OCI-LY1 (cell line): Measurements from ENCODE around the gene SLC2A9.
"Not testable (repeated sequence)": the region's sequence is repeated elsewhere in the genome, so short reads cannot be mapped to it uniquely, and the experiment has no call there.

ENCODE experiments used
- H2AFZ ChIP-seq: fragments of 200-600 bp; sonication (generic), shearing (Covaris generic); 2 replicates; pipeline ENCODE4 v1.6.0; 2014; ENCODE audit warnings: antibody characterized with exemption, mild to moderate bottlenecking, low read length
- H3F3A ChIP-seq: fragments of 200-600 bp; sonication (generic), shearing (Covaris generic); 2 replicates; pipeline ENCODE4 v1.6.0; 2014; ENCODE audit warnings: mild to moderate bottlenecking, antibody characterized with exemption, low read length, moderate library complexity; ENCODE audit not compliant: insufficient read depth
- H3K27ac ChIP-seq: fragments of 200-600 bp; sonication (generic); 2 replicates; pipeline ENCODE4 v1.5.1; 2014; ENCODE audit warnings: low read length, mixed run types, mild to moderate bottlenecking, low read depth; ENCODE audit not compliant: poor library complexity, severe bottlenecking
- H3K27me3 ChIP-seq: fragments of 200-600 bp; sonication (generic); 2 replicates; pipeline ENCODE4 v1.6.0; 2014; ENCODE audit warnings: antibody characterized with exemption, mild to moderate bottlenecking, low read length, moderate library complexity; ENCODE audit not compliant: insufficient read depth
- H3K36me3 ChIP-seq: fragments of 200-600 bp; sonication (generic); 2 replicates; pipeline ENCODE4 v1.6.1; 2014; ENCODE audit warnings: mild to moderate bottlenecking, antibody characterized with exemption, low read length, moderate library complexity, mixed read lengths; ENCODE audit not compliant: insufficient read depth
- H3K4me1 ChIP-seq: fragments of 200-600 bp; sonication (generic); 2 replicates; pipeline ENCODE4 v1.5.1; 2014; ENCODE audit warnings: mild to moderate bottlenecking, low read length, moderate library complexity; ENCODE audit not compliant: insufficient read depth, severe bottlenecking
- H3K4me2 ChIP-seq: fragments of 200-600 bp; sonication (generic), shearing (Covaris generic); 2 replicates; pipeline ENCODE4 v1.6.1; 2014; ENCODE audit warnings: low read length
- H3K4me3 ChIP-seq: fragments of 200-600 bp; sonication (generic); 2 replicates; pipeline ENCODE4 v1.5.1; 2014; ENCODE audit warnings: low read length, low read depth, mild to moderate bottlenecking, mixed read lengths; ENCODE audit not compliant: poor library complexity, severe bottlenecking
- H3K79me2 ChIP-seq: fragments of 200-600 bp; shearing (Covaris generic); 2 replicates; pipeline ENCODE4 v1.6.1; 2016; ENCODE audit warnings: mixed run types, low read length, mixed read lengths; ENCODE audit not compliant: insufficient read depth
- H3K9ac ChIP-seq: fragments of 200-600 bp; sonication (generic), shearing (Covaris generic); 2 replicates; pipeline ENCODE4 v1.6.1; 2014; ENCODE audit warnings: mild to moderate bottlenecking, low read length, mixed read lengths
- H3K9me2 ChIP-seq: fragments of 200-600 bp; sonication (generic), shearing (Covaris generic); 2 replicates; pipeline ENCODE4 v1.6.1; 2014; ENCODE audit warnings: low read depth, mild to moderate bottlenecking, low read length, mixed read lengths
- H3K9me3 ChIP-seq: fragments of 200-600 bp; shearing (Covaris generic); 2 replicates; pipeline ENCODE4 v1.6.1; 2014; ENCODE audit warnings: low read length, mixed read lengths
- H4K20me1 ChIP-seq: fragments of 200-600 bp; sonication (generic), shearing (Covaris generic); 2 replicates; pipeline ENCODE4 v1.6.0; 2016; ENCODE audit warnings: mild to moderate bottlenecking, low read length; ENCODE audit not compliant: insufficient read depth
- CTCF ChIP-seq: fragments of 200-600 bp; sonication (generic), shearing (Covaris generic); IDR thresholded peaks from 2 replicates; pipeline ENCODE4 v1.5.1; 2017; ENCODE audit warnings: mild to moderate bottlenecking, antibody characterized with exemption, low read length, moderate library complexity, mixed read lengths
- EZH2 ChIP-seq: fragments of 200-600 bp; sonication (generic), shearing (Covaris generic); IDR thresholded peaks from 2 replicates; pipeline ENCODE4 v1.8.0; 2017; ENCODE audit warnings: borderline replicate concordance, mixed run types, mild to moderate bottlenecking, antibody characterized with exemption, low read length, moderate library complexity, mixed read lengths

The SLC2A9 gene

DNA sequence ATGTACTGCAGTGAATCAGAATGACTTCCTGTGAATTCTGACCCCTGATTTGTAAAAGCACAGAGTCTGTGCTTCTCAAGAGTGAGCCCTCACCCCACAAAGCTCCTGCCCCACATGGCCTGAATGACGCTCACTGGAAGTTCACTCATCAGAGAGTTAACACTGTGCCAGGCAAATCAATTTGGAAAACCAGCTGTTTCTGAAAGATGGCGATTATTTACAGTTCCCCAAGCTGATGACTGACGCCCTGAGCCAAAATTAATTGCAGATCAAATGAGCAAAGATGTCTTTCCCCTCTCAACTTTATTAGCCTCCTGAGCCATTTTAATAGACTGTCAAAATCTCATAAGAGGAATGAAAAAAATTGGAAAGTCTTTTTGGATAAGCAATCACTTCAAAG, 118.0 kb downstream of the SLC2A9 start:
- H3K79me2 ChIP-seq = no peaks in the 10 kb centered on the region
- no peak overlapping the region for H3K9ac ChIP-seq
- TF ChIP-seq CTCF (no peak), EZH2 (no peak)
- no peaks in the 10 kb centered on the region for H4K20me1 ChIP-seq
- no peak overlapping the region for H2AFZ ChIP-seq
- H3K4me1 ChIP-seq = no peaks in the 10 kb centered on the region
- H3K9me2 ChIP-seq = no peaks in the 10 kb centered on the region
- no peak overlapping the region for H3K27ac ChIP-seq
- no peak overlapping the region for H3K4me3 ChIP-seq
- H3K27me3 ChIP-seq = no peaks in the 10 kb centered on the region
- no peaks in the 10 kb centered on the region for H3K9me3 ChIP-seq
- H3K4me2 ChIP-seq = no peak overlapping the region
- H3K36me3 ChIP-seq = no peaks in the 10 kb centered on the region
- no peaks in the 10 kb centered on the region for H3F3A ChIP-seq

DNA sequence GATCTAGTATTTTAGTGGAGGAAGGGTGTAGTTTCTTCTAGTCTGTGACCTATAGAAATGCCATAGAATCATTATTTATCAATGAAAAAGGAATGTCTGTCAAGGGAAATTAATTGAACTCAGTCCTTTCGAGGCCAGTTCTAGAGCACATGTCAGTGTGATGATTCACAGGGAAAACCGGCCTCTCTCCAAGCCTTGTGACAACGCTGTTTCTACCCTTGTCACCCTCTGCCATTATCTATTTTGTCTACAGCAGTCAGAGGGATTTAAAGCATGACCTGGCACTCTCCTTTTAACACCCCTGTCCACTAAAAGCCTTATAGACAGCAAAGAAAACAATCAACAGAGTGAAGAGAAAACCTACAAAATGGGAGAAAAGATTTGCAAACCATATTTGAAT, 120.0 kb downstream of the SLC2A9 start:
- Histone ChIP-seq H3K27me3 (no peaks in the 10 kb centered on the region), H3K27ac (no peak overlapping the region), H3K4me1 (no peaks in the 10 kb centered on the region), H3F3A (no peaks in the 10 kb centered on the region), H3K9ac (no peak overlapping the region), H2AFZ (no peak overlapping the region), H3K9me2 (no peaks in the 10 kb centered on the region), H4K20me1 (no peaks in the 10 kb centered on the region), H3K36me3 (no peaks in the 10 kb centered on the region), H3K79me2 (no peaks in the 10 kb centered on the region), H3K9me3 (no peaks in the 10 kb centered on the region), H3K4me3 (no peak overlapping the region), H3K4me2 (no peak overlapping the region)
- TF ChIP-seq EZH2 = no peak
- TF ChIP-seq CTCF = no peak

DNA sequence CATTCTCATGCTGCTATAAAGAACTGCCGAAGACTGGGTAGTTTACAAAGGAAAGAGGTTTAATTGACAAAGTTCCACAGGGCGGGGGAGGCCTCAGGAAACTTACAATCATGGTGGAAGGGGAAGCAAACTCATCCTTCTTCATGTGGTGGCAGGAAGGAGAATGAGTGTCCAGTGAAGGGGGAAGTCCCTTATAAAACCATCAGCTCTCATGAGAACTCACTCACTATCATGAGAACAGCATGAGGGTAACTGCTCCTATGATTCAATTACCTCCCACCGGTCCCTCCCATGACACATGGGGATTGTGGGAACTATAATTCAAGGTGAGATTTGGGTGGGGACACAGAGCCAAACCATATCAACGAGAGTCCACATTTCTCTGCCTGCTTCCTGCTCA, 120.7 kb downstream of the SLC2A9 start:
- H4K20me1 ChIP-seq, H3K4me2 ChIP-seq: not testable (repeated sequence)

GRCh38 chr4:9899306-9900055, 121.8 kb downstream of the SLC2A9 start:
- TF ChIP-seq CTCF = no peak
- TF ChIP-seq EZH2 = no peak
- no peaks in the 10 kb centered on the region for H3K9me2 ChIP-seq
- H3K27me3 ChIP-seq = no peaks in the 10 kb centered on the region
- H2AFZ ChIP-seq = no peak overlapping the region
- no peaks in the 10 kb centered on the region for H3K36me3 ChIP-seq
- no peaks in the 10 kb centered on the region for H3K79me2 ChIP-seq
- H3K9me3 ChIP-seq = no peaks in the 10 kb centered on the region
- H3K4me1 ChIP-seq = no peaks in the 10 kb centered on the region
- H3K9ac ChIP-seq = no peak overlapping the region
- no peak overlapping the region for H3K4me2 ChIP-seq
- no peaks in the 10 kb centered on the region for H4K20me1 ChIP-seq
- H3K4me3 ChIP-seq = no peak overlapping the region
- H3F3A ChIP-seq = no peaks in the 10 kb centered on the region
- H3K27ac ChIP-seq = no peak overlapping the region

More for the DNA sequence above, 120.7 kb downstream of the SLC2A9 start:
- H3F3A ChIP-seq, H3K9me2 ChIP-seq, H3K27me3 ChIP-seq, H3K9ac ChIP-seq, H3K9me3 ChIP-seq, H3K27ac ChIP-seq, H3K36me3 ChIP-seq, H3K4me3 ChIP-seq, H3K79me2 ChIP-seq, H3K4me1 ChIP-seq, H2AFZ ChIP-seq: not testable (repeated sequence)
